NCI-H345 (cell line): Measurements from ENCODE around the gene SI.
"Not testable (repeated sequence)": the region's sequence is repeated elsewhere in the genome, so short reads cannot be mapped to it uniquely, and the experiment has no call there.

Experiments
- DNase-seq: peaks from one replicate; lab custom pipeline; 2025; lab: John Stamatoyannopoulos, UW

SI gene

GRCh38 chr3:165078293-165078692, at the start of gene SI:
Gene SI, minus strand, starts transcription at chr3:165078496. Its CDS starts 2,484 bp downstream, at chr3:165076012.
- DNase-seq = no peak

GRCh38 chr3:165125836-165126235, 47.5 kb upstream of the SI start:
- no peak for DNase-seq

- no peak for DNase-seq
Measured at GRCh38 chr3:165111401-165111800, 33.1 kb upstream of the SI start.

- no peak for DNase-seq
Measured at GRCh38 chr3:165103616-165104015, 25.3 kb upstream of the SI start.

- no peak for DNase-seq
Measured at GRCh38 chr3:165082650-165083049, 4.4 kb upstream of the SI start.

- no peak for DNase-seq
Measured at GRCh38 chr3:165081183-165081582, 2.9 kb upstream of the SI start.

- no peak for DNase-seq
Measured at GRCh38 chr3:165075695-165076094, 2.6 kb downstream of the SI start.

- no peak for DNase-seq
Measured at GRCh38 chr3:165070682-165071081, 7.6 kb downstream of the SI start.

GRCh38 chr3:165056510-165056909, 21.8 kb downstream of the SI start:
- no peak for DNase-seq

GRCh38 chr3:165040186-165040585, 38.1 kb downstream of the SI start:
- DNase-seq = no peak

GRCh38 chr3:165011557-165011956, 66.7 kb downstream of the SI start:
- no peak for DNase-seq

- no peak for DNase-seq
Measured at GRCh38 chr3:164984947-164985346, 93.3 kb downstream of the SI start.

- no peak for DNase-seq
Measured at GRCh38 chr3:164962610-164963009, 115.7 kb downstream of the SI start.

GRCh38 chr3:164952966-164953365, 125.3 kb downstream of the SI start:
- DNase-seq = no peak

- DNase-seq = not testable (repeated sequence)
Measured at GRCh38 chr3:164951403-164951802, 126.9 kb downstream of the SI start.

GRCh38 chr3:164940745-164941144, 137.6 kb downstream of the SI start:
- DNase-seq = no peak

GRCh38 chr3:164929642-164930041, 148.7 kb downstream of the SI start:
- no peak for DNase-seq
